NCI-H2196 treated with DMSO at 0.1 percent for 48 hours (cell line): ENCODE data around the gene TSPAN5.

Source experiments
- DNase-seq: peaks from one replicate; lab custom pipeline; 2025; ENCODE audit not compliant: unreplicated experiment; lab: John Stamatoyannopoulos, UW

The TSPAN5 gene

DNA sequence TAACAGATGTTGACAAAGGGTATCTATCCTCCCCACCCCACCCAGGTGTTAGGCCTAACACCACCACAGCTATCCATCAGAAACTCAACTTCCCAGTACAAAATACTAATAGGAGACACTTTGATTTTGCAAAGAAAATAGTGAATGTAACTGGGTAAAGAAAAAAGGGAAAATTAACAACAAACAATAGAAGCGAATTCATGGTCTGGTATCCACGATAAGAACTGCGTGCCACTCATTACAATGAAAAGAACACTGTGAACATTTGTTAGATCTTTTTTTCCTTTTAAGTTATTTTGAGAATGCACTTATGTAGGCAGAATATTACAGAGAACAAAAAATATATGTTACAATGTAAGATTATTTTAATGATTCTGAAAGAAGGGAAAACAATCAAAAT lies 12.0 kb downstream of the TSPAN5 start:
- no peak for DNase-seq

DNA sequence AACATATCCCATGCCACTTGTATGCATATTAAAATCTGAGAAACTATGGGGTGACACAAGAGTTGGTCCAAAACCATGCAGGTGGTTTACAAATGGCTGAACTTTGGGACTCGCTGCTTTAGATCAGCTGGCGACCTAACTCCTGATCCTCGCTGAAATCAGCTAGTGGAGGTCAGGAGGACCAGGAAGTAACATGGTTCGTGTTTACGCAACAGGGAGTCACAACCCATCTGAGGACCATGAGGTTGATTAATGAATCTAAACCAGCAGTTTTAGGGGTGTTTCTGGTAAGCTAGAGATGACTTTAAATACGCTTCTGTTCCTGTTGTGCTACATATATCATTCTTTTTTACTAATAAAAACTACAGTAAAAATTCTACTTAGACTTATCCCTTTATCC lies 12.9 kb downstream of the TSPAN5 start:
- no peak for DNase-seq

DNA sequence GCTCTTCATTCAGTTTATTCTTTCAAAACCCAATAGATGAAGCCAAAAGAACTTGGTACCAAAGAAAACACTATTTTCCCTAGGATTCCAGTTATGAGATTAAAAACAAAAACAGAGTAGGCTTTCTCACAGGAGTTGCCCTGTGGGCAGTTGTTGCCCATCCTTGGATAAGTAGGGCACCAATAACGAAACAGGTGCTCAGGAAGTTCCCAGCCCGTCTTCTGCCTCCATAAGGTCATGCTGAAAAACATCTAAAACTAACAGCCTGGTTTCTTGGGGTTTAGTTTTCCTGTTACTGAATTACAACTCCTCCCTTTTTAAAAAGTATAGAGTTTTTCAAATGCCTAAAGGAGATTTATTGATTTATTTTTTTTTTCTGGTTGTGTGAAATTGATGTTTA lies 14.7 kb downstream of the TSPAN5 start:
- DNase-seq, result no peak

DNA sequence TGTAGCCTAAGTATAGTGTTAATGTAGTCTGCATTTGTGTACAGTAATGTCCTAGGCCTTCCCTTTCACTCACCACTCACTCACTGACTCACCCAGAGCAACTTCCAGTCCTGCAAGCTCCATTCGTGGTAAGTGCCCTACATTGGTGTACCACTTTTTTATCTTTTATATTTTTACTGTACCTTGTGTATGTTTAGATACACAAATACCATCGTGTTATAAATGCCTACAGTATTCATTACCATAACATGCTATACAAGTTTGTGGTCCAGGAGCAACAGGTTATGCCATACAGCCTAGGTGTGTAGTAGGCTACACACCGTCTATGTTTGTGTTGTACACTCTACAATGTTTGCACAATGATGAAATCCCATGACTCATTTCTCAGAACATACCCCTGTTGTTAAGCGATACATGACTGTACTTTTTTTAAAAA lies 15.4 kb downstream of the TSPAN5 start:
- DNase-seq, result no peak

DNA sequence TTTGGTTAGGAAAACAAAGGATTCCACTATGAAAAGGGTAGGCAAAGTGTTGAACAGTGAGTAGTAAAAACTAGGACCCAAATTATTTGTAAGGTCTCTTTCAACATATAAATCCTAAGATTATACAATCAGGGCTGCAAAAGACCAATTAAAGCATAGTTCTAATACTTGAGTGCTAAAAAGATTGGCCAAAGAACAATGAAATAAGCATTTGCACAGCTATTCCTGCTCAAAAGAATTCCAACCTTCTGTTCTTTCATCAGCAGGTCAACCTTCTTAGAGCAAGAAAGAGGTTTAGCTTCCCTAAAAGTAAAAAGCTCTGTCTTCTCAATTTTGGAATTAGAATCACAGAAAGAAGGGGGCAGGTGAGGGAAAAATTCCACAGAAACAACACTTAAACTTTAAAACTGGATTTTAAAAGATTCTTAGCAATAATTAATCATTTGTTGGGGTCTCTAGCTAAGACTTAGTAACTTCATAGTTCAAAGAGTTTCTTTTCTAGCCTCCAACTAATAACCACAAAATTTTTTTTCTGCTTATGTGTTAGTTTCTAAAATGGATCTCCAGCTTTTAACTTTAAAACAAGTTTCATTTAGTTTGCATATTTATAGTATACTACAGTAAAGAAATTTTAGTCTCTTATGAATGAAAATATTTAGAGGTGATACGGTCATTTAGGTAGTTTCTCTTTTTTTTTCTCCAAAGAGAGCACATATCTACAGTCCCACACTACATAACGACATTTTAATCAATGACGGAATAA lies 16.3 kb downstream of the TSPAN5 start:
- no peak for DNase-seq

DNA sequence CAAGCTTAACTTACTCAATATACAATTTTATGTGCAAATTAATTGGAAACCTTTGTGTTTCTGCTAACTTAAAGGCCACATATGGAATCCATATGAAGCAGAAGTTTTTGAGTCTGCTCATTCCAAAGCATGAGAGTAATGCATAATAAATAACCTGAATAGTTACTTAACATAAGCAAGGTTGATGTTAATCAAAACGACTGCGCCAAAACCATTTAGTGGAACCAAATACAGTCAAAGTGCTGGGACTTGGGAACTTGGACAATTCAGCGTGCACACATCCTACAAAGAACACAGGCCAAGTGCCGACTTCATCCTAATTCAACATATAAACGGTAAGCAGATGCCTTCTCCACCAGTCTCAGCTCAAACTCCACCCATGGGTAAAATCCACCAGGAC lies 17.0 kb downstream of the TSPAN5 start:
- no peak for DNase-seq

DNA sequence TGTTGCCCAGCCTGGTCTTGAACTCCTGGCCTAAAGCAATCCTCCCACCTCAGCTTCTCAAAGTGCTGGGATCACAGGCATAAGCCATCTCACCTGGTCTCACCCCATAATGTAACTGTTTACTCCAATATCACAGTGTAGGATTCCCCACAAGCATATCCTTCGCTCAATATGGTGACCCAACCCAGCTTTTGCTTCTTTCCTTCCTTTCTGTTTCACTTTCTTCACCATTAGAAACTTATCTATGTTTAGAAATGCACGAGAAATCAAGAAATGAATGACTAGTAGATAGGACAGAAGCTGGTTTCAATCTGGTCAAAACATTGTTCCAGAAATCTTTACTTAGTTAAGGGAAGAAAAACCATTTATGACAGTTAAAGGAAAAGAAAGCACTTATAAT lies 18.9 kb downstream of the TSPAN5 start:
- no peak for DNase-seq

DNA sequence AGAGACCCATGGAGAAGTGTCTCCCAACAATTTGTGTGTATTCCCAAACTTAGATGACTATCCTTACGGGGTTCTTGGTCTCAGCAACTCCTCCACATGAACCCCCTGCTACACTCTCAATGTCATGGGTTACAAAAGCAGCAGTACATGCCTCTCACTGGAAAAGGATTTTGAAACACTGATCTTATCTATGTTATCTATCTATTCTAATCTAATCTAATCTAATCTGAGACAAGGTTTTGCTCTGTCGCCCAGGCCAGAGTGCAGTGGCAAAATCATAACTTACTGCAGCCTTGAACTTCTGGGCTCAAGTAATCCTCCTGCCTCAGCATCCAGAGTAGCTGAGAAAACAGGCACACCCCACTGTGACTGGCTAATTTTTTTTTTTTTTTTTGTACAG lies 19.3 kb downstream of the TSPAN5 start:
- no peak for DNase-seq

DNA sequence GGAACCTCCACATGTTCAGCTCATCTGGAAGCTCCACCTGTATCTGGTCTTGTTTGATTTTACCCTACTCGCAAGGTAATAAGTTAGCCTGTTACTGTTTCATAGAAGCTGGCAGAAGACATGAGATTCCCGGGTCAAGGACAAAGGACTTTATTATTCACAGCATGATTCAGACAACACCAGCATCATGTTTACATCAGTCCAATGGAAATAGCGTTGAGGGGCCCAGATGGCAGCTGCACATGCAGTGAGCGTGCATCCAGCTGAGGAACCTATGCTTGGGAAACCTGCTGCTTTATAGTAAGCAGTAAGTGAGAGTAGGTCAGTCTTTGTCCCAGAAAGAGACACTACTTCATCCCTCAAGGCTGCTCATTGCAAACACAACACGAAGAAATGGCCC lies 19.8 kb downstream of the TSPAN5 start:
- no peak for DNase-seq

DNA sequence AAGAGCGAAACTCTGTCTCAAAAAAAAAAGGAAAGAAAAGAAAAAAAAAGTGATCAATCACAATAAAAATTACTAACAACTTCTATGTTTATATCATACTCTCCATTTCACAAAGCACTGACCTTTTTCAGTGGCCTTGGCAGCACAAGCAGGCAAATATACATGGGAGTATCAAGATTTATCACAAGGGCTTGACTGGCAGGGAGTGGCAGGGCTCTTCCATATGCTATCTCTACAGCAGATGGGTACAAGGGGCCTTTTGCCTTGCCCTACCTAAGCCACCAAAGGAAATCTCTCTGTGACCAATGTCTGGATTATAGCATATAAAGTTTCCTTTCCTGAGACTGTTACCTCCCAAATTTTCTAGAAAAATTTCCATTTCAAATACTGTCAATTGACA lies 24.4 kb downstream of the TSPAN5 start:
- DNase-seq, result no peak

DNA sequence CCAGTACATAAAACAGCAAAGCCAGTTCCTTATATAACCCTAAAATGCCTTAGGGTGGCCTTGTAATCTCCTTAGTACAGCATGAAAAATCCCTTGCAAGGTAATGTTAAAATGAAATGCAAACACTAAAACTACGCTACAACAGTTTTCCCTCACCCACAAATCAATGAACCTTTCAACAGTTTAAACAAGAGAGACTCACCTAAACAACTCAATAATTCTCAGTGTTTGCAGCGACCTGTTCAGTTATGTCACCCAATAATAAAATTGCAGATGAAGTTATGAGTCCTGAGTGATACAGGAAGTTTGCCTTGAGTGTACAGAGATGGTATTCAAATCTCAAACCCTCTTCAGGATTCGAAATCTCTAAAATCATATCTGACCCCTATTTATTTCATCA lies 25.3 kb downstream of the TSPAN5 start:
- no peak for DNase-seq

DNA sequence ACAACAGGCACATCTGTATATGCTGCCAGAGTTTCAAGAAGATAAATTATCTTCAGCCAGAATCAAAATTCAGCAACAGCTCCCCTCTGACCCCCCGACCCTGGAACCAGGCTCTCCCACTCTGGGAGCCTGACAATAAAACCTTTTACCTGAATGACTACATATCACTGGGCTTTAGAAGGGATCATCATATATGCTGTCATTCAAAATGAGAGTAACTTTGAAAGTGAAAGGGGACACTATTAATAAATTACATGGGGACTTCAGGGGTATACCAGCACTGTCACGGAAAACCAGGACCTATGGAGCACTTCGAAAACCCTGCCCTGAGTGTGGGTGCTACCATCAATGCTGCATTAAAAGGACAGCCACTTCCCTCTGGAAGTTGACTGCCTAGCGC lies 26.2 kb downstream of the TSPAN5 start:
- no peak for DNase-seq

DNA sequence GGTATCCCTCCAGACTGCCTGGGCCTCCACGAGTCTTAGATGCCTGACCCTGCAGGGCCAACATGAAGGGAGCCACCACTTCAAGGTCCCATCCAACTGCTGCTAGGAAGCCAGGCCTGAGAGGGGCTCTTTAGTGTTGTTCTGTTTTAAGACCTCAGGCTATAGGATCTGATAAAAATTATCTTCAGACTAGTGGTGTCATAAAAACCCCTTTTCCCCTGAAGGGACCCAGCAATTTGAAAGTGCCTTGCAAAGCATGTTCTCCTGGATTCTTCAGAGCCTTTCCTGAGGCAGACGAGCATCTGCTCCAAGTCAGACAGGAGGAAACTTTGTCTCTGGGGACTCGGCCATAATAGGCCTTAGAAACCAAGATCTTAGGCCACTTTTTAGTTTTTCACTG lies 26.9 kb downstream of the TSPAN5 start:
- DNase-seq, result no peak

DNA sequence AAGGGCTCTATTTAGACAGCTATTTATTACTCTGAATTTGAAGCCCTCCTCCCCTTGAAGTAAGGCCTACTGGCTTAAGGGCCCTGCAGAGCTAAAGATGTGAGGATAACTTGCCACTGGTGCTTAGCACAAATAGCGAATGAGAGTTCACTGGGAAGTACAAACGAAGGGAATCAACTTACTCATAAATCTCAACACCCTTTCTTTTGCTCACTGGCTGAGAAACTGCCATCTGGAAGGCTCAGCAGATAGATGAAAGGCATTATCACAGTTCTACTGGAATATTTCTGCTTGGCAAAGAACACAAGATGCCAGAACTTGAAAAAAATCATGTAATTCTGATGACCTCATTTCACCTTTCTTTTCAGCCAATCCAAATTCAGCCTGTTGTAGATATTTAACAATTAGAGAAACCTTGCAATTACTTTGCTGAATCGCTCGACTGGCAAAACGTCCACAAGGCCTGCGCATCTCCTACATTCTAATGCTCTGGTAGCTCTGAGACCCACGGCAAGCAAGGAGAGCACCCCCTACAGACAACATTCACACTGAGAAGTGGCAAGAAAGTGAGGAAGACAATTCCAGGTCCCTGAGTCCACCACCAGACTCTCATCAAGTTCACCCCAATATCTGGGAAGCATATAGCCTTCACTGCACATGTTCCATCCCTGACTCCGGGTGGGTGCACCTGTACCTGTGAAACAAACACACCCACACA lies 27.5 kb downstream of the TSPAN5 start:
- no peak for DNase-seq

DNA sequence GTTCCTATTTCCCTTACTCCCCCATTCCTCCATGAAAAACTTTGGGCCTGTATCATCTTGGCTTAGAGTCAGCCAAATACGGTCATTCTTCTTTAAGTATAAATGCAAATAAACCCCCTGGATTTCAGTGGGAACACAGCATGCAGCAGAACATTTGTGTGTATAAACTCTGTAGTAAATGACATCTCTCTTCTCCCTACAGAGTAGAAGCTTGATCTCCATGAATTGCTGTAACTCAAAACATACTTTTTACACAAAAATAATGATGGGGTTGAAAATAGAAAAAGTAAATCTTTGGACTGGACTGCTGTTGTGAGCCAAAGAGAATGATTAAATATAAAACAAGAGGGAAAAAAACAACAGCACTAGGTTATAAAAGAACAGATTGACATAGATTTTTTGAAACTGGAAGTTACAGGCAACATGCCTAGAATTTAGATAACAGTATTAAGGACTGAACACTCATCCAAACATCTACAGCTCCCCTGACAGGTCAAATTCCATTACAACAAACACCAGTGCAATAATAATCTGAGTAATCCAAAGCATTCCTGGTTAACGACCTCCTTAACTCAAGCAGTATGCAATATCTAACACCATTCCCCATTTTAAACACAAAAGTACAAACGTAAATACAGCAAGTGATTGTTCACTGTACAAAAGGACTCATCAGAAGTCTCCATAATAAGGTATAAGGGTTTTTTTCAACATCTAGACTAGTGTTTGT lies 30.7 kb downstream of the TSPAN5 start:
- no peak for DNase-seq

DNA sequence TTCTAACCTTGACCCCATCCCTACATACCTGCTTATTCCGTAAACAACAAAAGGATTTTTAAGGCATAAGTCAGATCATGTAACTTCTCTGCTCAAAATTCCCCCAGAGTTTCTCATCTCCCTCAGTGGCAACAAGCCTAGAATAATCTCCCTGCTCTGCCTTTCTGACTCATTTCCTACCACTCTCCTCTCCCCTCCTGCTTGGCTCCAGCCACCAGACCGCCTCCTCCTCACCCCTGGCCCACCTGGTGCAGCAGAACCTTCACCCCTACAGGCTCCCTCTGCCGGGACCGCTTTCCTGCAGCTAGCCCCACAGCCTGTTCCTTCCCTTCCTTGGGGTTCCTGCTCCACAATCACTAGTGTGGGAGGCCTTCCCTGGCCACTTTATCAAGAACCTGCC lies 32.1 kb downstream of the TSPAN5 start:
- no peak for DNase-seq

DNA sequence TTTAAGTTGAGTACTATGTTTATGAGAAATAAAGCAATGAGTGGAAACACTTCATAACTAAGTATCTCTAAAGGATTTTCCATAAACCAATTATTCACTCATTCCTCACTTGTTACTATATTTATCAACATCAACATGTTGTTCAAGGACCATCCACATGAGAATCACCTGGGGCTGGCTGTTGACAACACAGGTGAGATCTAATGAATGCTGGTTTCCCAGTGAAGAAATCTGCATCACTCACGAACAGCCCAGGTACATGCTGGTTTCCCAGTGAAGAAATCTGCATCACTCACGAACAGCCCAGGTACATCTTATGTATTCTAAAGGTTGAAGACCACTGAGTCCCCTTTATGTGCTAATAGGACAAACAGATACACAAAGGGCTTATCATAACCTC lies 32.5 kb downstream of the TSPAN5 start:
- DNase-seq, result no peak

DNA sequence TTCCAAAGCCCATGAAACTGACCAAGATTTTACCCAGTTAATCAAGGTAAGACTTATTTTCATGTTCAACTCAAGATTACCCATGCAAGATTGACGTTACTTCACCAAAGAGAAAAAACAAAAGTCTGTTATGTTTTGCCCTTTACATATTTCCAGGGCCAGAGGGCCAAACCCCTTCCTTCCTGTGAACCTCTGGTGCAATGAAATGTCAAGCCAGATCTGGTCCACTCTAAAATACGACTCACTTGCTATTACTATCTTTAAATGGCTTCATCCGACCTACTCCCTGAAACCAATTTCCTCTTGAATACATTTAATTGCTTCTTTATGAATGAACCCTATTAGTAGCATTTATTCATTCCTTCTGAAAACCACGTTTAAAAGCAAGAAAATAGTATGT lies 33.0 kb downstream of the TSPAN5 start:
- no peak for DNase-seq

DNA sequence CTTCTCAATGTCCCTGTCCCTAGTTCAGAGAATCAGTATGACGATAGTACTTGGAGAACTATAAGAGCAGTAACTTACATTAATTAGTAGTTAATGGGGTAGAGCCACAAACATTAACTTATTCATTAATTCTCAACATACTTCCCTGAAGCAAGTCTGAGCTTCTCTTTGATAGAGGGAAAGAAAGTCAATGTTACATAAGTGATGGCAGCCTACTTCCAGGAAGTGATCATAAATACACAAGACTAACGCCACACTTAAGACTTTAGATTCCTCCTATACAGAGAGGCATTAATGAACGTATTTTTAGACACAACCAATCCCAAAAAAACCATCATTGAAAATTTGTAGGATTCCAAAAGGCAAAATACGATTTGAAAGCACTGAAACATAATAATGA lies 33.8 kb downstream of the TSPAN5 start:
- no peak for DNase-seq

DNA sequence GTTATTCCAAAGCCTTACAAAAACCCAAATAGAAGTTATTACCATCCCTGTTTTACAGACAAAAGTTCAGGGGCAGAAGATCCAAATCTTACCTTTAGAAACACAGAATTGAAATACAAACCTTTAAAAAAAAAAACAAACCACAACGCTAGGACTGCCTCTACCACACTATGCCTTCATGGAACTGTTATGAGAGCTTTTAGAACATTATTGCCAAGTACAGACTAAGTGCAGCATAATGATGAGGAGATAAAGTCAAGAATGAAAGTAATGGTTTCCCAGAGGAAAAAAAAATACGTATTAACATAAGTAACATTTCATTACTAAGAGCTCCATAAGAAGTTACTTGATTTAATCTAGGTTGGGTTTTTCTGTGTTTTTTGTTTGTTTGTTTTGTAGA lies 34.3 kb downstream of the TSPAN5 start:
- DNase-seq, result no peak

DNA sequence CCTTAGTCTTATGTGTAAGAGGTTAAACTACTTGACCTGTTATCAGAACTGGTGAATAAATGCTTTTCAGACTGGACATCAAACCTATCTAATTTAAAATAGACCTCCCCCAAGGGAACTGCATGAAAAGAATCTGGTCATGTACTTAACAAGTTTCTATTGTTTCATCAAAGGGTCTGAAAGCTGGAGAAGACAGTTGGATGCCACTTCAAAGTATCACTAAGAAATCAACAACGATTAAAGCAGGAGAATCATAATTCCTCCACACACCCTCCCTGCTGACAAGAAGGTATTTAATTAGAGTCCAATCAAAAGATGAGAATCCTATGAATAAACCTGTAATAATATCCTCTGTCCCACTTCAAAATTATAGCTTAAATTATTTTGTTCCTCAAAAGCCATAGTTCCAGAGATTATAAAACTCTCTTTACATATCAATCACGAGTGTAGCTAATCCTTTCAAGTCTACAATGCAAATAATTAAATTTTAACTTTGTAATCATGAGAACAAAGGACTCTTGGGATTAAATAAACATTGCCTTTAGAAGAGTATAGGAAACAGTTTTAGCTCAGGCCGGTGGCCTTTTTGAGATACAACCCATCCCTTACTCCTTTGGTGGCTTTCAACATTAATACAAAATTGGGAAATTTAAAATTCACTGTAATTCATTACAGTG lies 35.1 kb downstream of the TSPAN5 start:
- no peak for DNase-seq
